HG03045 (cell line): ENCODE results near the gene FAM53B.

Experiments used
- ATAC-seq: cut with Tn5 transposase; IDR thresholded peaks from one replicate; pipeline ENCODE4 v1.9.1; 2021; ENCODE audit warnings: mild to moderate bottlenecking, moderate library complexity; ENCODE audit not compliant: unreplicated experiment

FAM53B gene

GRCh38 chr10:124632566-124632965 is 111.6 kb downstream of the FAM53B start:
- ATAC-seq: no peak

GRCh38 chr10:124632064-124632531 is 112.1 kb downstream of the FAM53B start:
- no peak for ATAC-seq

GRCh38 chr10:124630551-124630950 is 113.6 kb downstream of the FAM53B start:
- ATAC-seq: no peak

GRCh38 chr10:124629842-124630241 is 114.3 kb downstream of the FAM53B start:
- no peak for ATAC-seq

DNA sequence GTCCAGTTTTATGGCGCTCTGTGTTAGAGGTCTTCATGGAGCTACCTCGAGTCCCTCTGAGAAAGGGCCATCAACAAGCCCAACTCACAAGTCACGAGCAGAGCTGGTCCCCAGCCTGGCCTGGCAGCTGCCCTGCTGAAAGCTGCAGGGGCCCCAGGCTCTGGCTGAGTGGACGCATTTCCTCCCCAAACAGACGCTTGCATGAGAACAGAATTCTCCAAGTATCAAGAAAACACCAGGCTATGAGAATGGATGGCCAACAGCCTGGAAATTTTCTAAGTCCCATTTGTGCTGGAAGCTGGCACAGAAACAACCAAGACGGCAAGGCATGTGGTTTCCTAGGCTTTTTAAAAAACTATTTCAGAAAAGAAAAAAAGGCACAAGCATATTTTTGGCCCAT is 114.8 kb downstream of the FAM53B start:
- ATAC-seq: no peak

DNA sequence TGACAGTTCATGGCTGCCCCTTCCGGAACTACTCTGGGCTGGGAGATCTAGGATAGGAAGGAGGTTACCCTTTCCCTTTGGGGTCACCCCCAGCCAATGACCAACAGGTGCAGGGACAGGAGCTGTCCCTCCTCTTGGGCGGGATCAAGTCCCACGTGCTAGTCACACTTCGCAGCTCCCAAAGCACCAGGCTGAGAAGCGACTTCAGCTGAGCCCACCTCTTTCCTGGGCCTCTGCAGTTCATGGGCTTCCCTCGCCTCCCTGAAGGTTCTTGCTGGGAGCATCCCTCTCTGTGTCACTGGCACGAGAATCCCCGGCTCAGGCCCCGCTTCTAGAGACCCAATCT is 115.5 kb downstream of the FAM53B start:
- no peak for ATAC-seq

- no peak for ATAC-seq
Observed at GRCh38 chr10:124627866-124628675, 116.1 kb downstream of the FAM53B start.

- peak; percentile 62 for ATAC-seq
Observed at GRCh38 chr10:124626759-124627380, 117.3 kb downstream of the FAM53B start.

DNA sequence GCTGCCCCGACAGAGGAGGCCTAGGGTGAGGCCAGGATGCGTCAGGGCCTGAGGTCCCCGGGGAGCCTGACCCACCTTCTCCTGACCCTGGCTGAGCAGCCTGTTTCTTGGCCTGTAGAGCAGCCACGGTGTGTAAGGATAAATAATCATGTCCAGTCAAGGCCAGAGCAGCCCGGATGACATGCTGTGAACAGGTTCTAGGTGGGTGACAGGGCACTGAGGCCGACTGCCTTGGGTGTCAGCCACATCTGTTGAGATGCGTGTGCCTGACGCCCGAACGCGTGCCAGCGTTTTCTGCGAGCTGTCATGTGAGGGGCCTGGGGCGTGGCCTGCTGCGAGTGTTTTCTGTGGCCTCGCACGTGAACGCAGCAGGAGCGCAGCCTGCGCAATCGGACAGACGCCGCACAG is 118.3 kb downstream of the FAM53B start:
- no peak for ATAC-seq

DNA sequence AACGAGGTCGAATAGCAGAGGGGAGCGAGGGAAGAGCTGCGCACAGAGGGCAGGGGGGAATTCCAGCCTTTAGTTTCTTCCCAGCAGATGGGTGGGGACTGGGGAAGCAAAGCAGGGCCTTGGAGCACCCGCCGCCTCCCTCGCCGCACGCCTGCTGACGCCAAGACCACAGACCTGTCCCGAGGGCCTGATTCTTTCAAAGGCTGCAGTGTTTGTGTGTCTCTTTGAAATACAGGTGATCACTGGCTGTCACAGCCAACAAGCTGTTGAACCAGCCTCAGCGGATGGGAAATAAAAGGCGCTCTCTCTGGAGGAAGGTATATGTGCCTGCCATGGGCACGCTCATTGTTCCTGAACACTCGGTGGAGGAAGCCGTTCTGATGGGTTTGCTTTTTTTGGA is 119.3 kb downstream of the FAM53B start:
- ATAC-seq: no peak

- ATAC-seq: no peak
Observed at GRCh38 chr10:124624466-124624865, 119.7 kb downstream of the FAM53B start.

GRCh38 chr10:124624006-124624405 is 120.2 kb downstream of the FAM53B start:
- ATAC-seq: no peak

DNA sequence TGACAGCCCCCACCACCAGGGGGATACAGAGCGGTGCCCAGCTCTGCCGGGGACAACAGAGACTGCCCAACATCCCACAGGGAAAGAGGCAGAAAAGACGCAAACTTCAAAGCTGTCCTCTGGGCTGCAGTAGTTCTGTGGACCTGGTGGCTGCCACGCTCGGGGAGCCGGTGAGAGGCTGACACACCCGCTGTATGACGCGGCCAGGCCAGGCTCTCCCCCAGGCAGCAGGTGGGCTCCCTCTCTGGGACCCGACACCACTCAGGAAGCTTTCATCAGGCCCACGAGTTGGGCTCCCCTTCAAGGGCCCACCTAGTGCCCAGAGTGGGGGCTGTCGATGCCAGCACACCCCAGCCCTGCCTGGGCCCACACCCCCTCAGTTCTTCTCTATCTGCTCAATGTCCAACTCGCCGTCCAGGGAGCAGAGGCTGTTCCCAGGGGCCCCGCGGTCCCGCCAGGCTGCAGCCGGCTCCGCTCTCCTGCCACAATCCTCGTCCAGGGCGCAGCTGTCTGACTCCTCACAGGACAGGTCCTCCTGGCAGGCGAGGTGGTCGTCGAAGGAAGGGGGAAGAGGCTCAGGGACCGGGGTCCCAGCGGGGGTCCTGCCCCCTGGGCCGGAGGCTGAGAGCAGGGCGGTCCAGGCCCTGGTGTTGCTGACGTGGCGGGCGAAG is 121.2 kb downstream of the FAM53B start:
- ATAC-seq: no peak

- no peak for ATAC-seq
Observed at GRCh38 chr10:124622158-124622557, 122.0 kb downstream of the FAM53B start.

GRCh38 chr10:124621637-124622036 is 122.5 kb downstream of the FAM53B start:
- ATAC-seq: no peak

DNA sequence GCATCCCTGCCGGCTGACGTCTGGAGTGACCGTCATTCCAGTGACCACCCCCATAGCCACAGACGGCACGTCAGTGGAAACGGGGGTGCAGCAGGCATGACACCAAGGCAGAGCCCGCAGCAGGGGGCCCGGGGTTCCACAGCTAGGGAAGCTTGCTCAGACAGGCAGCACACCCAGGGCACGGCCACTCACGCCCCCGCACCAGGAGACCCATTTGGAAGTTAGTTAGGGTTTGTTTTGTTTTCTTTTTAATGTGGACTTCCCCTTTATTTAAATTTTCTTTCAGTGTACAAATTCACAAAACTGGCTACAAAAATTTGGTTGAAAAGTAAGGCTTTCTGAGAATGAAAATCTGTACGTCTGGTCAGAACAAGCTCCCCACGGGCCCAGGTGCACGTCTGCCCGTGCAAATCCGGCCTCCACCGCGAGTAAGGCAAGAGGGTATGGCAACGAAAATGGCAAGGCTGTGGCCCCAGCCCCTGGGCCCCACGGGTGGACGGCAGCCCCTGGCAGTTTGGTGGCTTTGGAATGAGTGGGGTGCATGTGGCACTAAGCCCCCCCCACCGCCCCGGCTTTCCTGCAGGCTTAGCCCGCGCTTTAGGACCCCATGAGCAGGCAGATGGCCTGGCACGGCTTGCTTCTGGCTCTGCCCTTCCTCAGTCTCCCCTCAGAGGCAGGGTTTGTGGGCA is 124.2 kb downstream of the FAM53B start:
- ATAC-seq: peak; percentile 48

- ATAC-seq: peak; percentile 18
Observed at GRCh38 chr10:124619195-124619594, 125.0 kb downstream of the FAM53B start.

GRCh38 chr10:124618470-124619073 is 125.6 kb downstream of the FAM53B start:
- no peak for ATAC-seq

- no peak for ATAC-seq
Observed at GRCh38 chr10:124616836-124617130, 127.4 kb downstream of the FAM53B start.

DNA sequence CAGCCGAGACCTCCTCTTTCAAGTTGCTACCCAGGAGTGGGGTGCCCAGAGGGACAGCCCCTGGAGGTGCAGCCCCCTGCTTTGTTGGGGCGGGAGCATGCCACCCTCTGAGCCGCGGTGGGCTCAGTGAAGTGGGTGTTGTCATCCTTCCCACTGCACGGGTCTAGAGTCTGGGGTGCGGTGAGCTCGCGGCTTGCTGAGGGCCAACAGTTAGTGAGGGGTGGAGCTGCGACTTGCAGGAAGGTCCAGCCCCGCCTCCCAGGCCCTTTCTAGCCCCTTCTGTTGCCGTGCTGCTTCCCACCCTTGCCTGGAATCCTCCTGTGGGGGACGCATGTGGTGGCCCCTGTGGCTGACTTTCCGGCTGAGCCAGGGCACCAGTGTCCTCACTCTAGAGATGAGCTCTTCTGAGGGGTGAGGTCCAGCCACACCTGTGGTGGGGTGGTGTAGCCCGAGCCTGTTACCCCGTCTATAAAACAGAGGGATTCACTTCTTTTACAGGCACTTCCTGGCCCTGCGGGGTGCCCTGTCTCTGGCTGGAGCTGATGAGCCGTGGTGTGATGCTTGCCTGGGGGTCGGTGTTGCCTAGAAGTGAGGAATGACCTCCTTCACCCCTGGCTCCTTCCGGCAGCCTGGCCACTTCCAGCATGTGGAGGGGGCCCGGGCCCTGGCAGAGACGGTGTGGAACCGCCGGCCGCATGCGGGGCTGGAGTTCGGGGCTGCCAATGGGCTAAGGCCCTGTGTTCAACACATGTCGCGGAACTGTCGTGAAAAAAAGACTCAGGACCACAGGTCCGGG is 127.9 kb downstream of the FAM53B start:
- no peak for ATAC-seq
